KBM-7 (cell line): ENCODE measurements around the gene CEP131.

Experiments
- DNase-seq: peaks from one replicate; pipeline ENCODE4 v3.0.0-alpha.2; 2015
- in situ Hi-C: fragments of 300-500 bp; cut with MboI; formaldehyde crosslinking; loops from 2 replicates; pipeline ENCODE4 v1.14.3; 2020; ENCODE audit warnings: low sequenced_read_pairs, low pct_unique_long_range_greater_than_20kb, mixed read lengths

Gene CEP131

DNA sequence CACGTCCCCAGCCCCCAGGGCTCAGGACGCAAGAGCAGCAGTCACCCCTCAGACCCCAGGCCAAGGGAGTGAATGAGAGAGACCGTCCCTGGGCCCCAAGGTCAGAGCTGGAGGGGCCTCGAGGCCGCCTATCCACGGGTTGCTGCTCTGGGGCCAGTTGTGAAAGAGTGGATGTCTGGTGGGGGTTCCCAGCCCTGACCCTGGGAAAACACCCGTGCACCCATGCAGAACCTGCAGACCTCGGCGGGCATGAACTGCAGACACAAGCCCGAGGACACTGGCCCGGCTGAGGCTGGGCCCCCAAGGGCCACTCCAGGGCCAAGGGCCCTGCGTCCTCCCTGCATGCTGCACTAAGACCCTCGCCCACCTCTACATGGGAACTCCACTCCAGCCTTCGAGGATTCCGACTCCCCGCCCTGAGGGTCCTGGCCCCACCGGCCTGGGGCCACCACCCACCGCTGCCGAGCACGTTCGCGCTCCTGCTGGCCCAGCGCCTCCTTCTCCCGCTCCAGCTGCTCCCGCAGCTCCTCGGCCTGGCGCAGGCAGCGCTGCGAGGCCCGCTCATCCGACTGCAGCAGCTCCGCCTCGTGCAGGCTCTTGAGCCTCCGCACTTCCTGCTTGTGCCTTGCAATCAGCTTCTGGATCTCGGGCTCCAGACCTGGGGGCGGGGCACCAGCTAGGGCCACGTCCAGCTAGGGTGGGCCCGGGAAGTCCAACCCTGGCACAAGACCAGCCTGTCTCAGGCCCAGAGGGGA, 29.1 kb downstream of the CEP131 start:
- DNase-seq = no peak
- in situ Hi-C loops = no loop called here

GRCh38 chr17:81193051-81193410, 29.7 kb downstream of the CEP131 start:
- in situ Hi-C loops = no loop called here
- no peak for DNase-seq

DNA sequence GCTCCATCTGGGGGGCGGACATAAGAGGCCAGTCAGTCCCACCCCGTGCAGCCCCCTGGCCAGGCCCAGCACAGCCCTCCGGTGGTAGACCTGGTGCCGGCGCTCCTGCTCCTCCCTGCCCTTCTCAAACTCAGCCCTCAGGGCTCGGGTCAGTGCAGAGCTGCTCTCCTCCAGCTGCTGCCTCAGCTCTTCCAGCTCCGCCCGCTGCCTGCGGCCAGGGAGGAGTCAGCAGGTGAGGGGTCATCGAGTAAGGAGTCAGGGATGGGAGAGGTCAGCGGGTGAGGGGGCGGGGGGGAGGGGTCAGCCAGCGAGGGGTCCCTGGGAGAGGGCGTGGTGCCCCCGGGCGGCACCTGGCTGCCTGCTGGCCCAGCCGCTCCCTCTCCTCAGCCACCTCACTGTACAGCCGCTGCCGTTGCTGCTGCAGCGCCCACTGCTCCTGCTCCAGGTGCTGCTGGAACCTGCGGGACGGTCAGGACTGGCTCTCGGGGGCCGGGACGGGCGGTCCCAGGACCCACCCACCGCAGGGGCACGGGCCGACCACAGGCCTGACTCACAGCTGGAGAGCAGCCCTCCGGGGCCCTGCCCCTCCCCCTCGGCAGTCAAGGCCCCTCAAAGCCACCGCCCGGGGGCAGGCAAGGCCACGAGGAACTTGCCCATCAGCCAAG, 30.2 kb downstream of the CEP131 start:
- in situ Hi-C loops = no loop called here
- no peak for DNase-seq

DNA sequence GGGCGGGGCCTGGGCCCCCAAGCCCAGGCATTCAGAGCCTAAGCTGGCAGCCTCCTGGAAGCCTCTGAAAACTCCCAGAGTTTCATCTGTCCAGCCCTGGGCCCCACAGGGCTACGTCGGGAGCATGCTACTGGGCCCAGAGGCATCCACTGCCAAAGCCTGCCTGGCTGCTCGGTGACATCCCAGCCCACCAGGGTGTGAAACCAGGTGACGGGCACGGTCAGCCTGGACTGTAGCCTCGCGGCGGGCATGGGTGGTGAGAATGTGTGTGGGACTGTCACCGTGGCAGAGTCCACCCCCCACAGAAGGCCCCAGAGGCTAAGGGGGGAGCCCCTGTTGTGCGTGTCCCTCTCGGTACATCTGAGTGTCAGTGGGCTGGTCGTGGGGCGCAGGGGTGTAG, 31.1 kb downstream of the CEP131 start:
- in situ Hi-C loops = no loop called here
- no peak for DNase-seq

- DNase-seq = no peak
- in situ Hi-C loops = no loop called here
Measured at GRCh38 chr17:81191116-81191515, 31.6 kb downstream of the CEP131 start.

DNA sequence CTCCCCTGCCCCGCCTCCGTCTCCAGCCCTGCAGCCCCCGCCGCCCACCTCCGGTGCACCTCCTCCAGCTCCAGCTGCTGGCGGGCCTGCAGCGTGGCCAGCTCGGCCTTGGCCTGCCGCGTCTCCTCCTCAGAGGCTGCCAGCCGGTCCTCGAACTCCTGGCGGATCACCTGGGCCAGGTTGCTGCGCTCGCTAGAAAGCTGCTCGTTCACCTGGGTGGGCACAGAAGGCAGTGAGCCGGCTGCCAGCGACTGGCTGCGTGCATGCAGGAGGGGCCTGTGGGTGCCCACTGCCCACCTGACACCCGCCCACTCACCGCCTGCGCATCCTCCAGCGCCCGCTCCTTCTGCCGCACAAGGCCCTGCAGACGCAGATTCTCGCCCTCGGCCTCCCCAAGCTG, 32.2 kb downstream of the CEP131 start:
- DNase-seq = no peak
- in situ Hi-C loops = no loop called here

- DNase-seq = no peak
- in situ Hi-C loops = no loop called here
Measured at GRCh38 chr17:81189670-81190530, 32.9 kb downstream of the CEP131 start.

- no peak for DNase-seq
- in situ Hi-C loops = no loop called here
Measured at GRCh38 chr17:81189016-81189415, 33.7 kb downstream of the CEP131 start.

GRCh38 chr17:81188491-81188840, 34.3 kb downstream of the CEP131 start:
- in situ Hi-C loops = no loop called here

DNA sequence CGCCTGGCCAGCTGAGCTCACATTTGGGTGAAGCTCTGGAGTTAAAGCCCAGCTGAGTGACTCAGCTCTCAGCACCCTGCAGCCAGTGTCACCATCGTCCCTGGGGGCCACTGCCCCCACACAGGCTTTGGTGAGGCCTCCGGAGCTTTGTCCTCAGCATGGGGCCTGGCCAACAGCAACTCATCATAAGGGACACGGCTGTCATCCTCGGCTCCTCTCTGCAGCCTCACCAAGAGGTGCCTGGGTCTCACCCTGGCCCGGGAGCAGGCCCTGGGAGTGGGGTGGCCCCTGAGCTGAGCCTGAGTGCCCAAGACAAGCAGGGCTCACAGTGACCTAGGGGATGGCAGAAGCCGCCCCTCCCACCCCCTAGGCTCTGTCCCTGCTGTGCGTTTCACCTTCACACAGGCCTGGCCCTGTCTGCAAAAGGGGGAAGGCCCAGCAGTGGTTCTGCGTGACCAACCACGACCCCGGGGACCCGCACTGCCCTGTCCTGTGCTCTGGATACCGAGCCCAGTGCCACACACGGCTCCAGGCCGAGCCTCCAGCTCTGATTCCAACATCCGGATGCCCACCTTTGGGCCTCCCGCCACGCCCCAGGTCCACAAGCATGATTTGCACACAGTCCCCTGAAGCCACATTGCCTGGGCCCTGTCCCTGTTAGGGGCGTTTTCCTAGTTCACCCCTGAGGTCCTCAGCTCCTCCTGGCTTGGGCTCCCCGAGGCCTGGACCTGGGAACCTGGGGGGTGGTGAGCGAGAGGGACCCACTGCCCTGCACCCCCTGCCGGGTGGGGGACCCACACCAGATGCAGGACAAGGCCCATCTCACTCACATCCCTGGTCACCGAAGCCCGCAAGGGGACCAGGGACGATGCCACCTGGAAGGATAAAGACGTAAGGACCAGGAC, 34.9 kb downstream of the CEP131 start:
- in situ Hi-C loops = no loop called here
- DNase-seq = no peak

More at GRCh38 chr17:81188491-81188840, 34.3 kb downstream of the CEP131 start:
- no peak for DNase-seq

DNA sequence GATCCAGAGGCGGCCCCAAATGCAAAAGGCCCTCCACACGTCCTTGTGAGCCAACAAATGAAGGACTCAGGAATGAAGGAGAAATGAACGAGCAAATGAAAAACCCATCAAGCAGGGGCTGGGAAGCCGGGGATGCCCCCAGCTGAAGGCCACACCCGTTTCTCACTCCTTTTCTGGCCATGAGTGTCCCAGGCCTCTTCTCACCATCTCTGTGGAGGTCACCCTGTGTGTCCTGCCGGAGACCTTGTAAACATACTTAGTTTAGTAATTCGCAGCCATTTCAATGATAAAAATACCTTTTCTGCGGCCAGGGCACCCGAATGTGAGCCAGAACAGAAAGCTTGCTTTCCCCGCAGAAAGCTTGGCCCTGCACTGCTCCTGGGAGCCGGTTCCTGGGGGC, 35.6 kb downstream of the CEP131 start:
- in situ Hi-C loops = no loop called here
- DNase-seq = no peak

DNA sequence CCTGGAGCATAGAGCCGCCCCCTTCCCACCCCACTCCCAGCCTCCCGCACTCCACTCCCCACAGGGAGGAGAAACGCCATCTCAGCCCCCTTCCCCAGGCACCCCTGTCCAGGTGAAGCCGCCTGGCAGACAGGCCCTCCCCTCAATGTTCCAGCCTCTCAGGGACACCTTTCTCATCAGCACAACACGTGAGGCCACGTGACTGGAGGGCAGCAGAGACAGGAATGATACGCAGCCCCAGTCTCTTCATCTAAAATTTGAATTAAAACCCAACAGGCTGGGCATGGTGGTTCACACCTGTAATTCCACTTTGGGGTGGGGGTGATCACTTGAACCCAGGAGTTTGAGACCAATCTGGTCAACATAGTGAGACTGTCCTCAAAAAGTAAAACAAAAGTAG, 36.6 kb downstream of the CEP131 start:
- in situ Hi-C loops = no loop called here
- DNase-seq = no peak

- DNase-seq = no peak
Measured at GRCh38 chr17:81184555-81184954, 38.2 kb downstream of the CEP131 start.

DNA sequence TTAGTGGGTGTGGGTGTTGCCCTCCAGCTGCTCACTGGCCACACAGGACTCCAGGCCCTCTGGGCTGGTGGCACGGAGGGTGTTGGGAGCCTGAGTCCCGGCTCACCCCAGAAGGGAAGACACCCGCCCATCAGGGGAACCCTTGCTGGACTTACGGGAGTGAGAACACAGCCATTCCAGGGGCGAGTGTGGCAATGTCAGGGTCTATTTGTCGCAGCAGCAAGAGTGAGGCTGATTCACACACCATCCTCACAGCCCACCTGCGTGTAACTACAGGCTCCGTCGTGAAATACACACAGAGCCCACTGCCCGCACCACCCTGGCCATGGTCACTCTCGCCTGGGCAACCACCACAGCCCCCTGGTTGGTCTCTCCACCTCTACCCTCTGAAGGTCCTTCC, 39.0 kb downstream of the CEP131 start:
- no peak for DNase-seq
- in situ Hi-C loops = no loop called here

More at GRCh38 chr17:81184555-81184954, 38.2 kb downstream of the CEP131 start:
- in situ Hi-C loops = no loop called here

DNA sequence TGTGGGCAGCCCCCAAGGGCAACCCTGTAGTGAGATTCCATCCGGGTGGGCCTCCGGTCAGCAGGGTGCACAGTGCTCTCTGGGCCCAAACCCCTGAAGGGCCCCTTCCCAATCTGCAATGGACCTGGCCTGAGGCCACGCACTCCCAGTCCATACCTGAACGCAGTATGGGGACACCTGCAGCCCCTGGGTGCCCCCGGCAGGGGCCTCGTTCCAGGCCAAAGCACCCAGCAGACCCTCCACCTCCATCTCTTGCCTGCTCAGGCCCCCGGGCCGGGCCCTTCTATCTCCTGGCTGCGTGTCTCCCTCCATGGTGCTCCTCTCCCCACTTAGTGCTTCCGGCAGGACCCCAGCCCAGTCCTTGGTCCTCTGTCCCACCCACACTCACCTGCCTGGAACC, 39.4 kb downstream of the CEP131 start:
- no peak for DNase-seq
- in situ Hi-C loops = no loop called here

GRCh38 chr17:81182596-81182995, 40.2 kb downstream of the CEP131 start:
- in situ Hi-C loops = no loop called here
- DNase-seq = no peak

- in situ Hi-C loops = no loop called here
- DNase-seq = no peak
Measured at GRCh38 chr17:81181811-81182185, 41.0 kb downstream of the CEP131 start.

- no peak for DNase-seq
- in situ Hi-C loops = no loop called here
Measured at GRCh38 chr17:81180836-81181810, 41.6 kb downstream of the CEP131 start.
